Tibial nerve (tissue), 4 donors: ENCODE results near the gene VASH1.

Source experiments
- EP300 ChIP-seq, 2 donors: sonication (generic); formaldehyde crosslinking; IDR thresholded peaks; one replicate each; pipeline ENCODE4 v1.6.1; 2017; ENCODE audit warnings: antibody characterized with exemption in 2 of 2, mild to moderate bottlenecking in 1 of 2
- POLR2A ChIP-seq, 2 donors: fragments of 450-650 bp; IDR thresholded peaks; one replicate each; pipeline ENCODE4 v1.6.1; 2017; ENCODE audit warnings: antibody characterized with exemption in 2 of 2, mild to moderate bottlenecking in 2 of 2, moderate library complexity in 2 of 2
- TF ChIP-seq, protein P1 (sequence below), 5 experiments: fragments of 200-600 bp in 3 of 5; fragments of 450-650 bp in 2 of 5; sonication (generic) in 3 of 5; IDR thresholded peaks; one replicate each; pipeline ENCODE4 v1.5.1; 2016 to 2019; ENCODE audit warnings: antibody characterized with exemption in 5 of 5, mild to moderate bottlenecking in 3 of 5, moderate library complexity in 2 of 5

DNA sequence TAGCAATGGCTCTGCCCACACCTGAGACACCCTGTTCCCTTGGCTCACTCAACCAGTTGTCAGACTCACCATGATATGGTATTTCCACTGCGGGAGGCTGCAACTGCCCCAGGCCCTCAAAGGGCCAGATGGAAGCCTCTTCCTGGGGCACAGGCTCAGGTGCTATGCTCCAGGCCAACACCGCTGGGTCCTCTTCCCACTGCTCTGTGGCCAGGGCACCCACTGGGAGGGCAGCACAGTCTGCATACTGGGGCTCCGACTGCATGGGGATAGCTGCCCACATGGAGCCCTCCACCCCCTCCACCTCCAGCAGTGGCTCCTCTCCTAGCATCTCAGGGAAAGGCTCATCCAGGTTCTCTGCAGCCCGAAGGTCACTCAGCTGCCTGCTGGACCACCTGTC is 47.7 kb downstream of the VASH1 start:
- TF ChIP-seq, protein P1, sequence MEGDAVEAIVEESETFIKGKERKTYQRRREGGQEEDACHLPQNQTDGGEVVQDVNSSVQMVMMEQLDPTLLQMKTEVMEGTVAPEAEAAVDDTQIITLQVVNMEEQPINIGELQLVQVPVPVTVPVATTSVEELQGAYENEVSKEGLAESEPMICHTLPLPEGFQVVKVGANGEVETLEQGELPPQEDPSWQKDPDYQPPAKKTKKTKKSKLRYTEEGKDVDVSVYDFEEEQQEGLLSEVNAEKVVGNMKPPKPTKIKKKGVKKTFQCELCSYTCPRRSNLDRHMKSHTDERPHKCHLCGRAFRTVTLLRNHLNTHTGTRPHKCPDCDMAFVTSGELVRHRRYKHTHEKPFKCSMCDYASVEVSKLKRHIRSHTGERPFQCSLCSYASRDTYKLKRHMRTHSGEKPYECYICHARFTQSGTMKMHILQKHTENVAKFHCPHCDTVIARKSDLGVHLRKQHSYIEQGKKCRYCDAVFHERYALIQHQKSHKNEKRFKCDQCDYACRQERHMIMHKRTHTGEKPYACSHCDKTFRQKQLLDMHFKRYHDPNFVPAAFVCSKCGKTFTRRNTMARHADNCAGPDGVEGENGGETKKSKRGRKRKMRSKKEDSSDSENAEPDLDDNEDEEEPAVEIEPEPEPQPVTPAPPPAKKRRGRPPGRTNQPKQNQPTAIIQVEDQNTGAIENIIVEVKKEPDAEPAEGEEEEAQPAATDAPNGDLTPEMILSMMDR (IDR thresholded peaks at IDR 0.05) = no peak
- TF ChIP-seq POLR2A (IDR thresholded peaks at IDR 0.05) (no peak), EP300 (IDR thresholded peaks at IDR 0.05) (no peak)
